Measurements from ENCODE around the gene CPM. TPM values are rescaled to one million over a fixed set of nuclear protein-coding genes. Genes with fewer than 3 reads are reported as not detected.

Gene CPM
- polyA plus RNA-seq, 1 donor (not counting 4 experiments of a cell fraction or from before 2014, with no cell fraction given), result 2.5 TPM

GRCh38 chr12:68967046-68967445 is 34.1 kb upstream of the CPM start:
- Histone ChIP-seq H3K79me2 (ENCODE audit: control insufficient read depth, insufficient read depth, low read length) (no peaks in the 10 kb centered on the region), H3K4me3 (ENCODE audit: control insufficient read depth in 2 of 3, extremely low read depth in 1 of 3, insufficient read depth in 2 of 3, low read depth in 1 of 3, low read length in 3 of 3) (no peak overlapping the region), H3K4me1 (ENCODE audit: control insufficient read depth, extremely low read depth, insufficient read depth, low read length) (peaks cover 9% of the 10 kb centered on the region), H3K27me3 (ENCODE audit: control insufficient read depth, extremely low read depth, insufficient read depth, low read length) (no peaks in the 10 kb centered on the region), H3K36me3 (ENCODE audit: control insufficient read depth in 2 of 2, extremely low read depth in 1 of 2, insufficient read depth in 2 of 2, low read length in 2 of 2) (no peaks in the 10 kb centered on the region), H4K20me1 (ENCODE audit: control insufficient read depth, extremely low read depth, insufficient read depth, low read length) (no peaks in the 10 kb centered on the region), H3K9ac (ENCODE audit: control insufficient read depth, extremely low read depth, insufficient read depth, low read length) (no peak overlapping the region), H2AFZ (ENCODE audit: control insufficient read depth, low read length) (no peak overlapping the region), H3K9me3 (ENCODE audit: control insufficient read depth, low read depth, low read length) (no peaks in the 10 kb centered on the region), H3K9me1 (ENCODE audit: control insufficient read depth, extremely low read depth, insufficient read depth, low read length) (no peaks in the 10 kb centered on the region), H3K4me2 (ENCODE audit: control insufficient read depth, extremely low read depth, insufficient read depth, low read depth, low read length) (no peak overlapping the region), H3K27ac (ENCODE audit: control insufficient read depth, insufficient read depth, low read length) (no peak overlapping the region)
- FAIRE-seq (no peak), DNase-seq (ENCODE audit: low read depth, low spot score) (no peak)
- TF ChIP-seq EZH2 (IDR thresholded peaks at IDR 0.05; ENCODE audit: low read length), result no peak
- TF ChIP-seq, protein P1, sequence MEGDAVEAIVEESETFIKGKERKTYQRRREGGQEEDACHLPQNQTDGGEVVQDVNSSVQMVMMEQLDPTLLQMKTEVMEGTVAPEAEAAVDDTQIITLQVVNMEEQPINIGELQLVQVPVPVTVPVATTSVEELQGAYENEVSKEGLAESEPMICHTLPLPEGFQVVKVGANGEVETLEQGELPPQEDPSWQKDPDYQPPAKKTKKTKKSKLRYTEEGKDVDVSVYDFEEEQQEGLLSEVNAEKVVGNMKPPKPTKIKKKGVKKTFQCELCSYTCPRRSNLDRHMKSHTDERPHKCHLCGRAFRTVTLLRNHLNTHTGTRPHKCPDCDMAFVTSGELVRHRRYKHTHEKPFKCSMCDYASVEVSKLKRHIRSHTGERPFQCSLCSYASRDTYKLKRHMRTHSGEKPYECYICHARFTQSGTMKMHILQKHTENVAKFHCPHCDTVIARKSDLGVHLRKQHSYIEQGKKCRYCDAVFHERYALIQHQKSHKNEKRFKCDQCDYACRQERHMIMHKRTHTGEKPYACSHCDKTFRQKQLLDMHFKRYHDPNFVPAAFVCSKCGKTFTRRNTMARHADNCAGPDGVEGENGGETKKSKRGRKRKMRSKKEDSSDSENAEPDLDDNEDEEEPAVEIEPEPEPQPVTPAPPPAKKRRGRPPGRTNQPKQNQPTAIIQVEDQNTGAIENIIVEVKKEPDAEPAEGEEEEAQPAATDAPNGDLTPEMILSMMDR (optimal IDR thresholded peaks at IDR 0.05 in 1 of 3, IDR thresholded peaks at IDR 0.05 in 1 of 3, conservative IDR thresholded peaks at IDR 0.05 in 1 of 3; ENCODE audit: extremely low read depth in 1 of 3, insufficient read depth in 2 of 3, low read length in 3 of 3), result no peak
- dilution Hi-C loops (cut with MboI; ENCODE audit: extremely low pct_ligation_motif_present, low sequenced_read_pairs), result no loop called here

GRCh38 chr12:68963856-68964745 is 31.1 kb upstream of the CPM start:
- dilution Hi-C loops (cut with MboI; ENCODE audit: extremely low pct_ligation_motif_present, low sequenced_read_pairs), result no loop called here
- Histone ChIP-seq H3K9ac (ENCODE audit: control insufficient read depth, extremely low read depth, insufficient read depth, low read length) (no peak overlapping the region), H3K9me1 (ENCODE audit: control insufficient read depth, extremely low read depth, insufficient read depth, low read length) (no peaks in the 10 kb centered on the region), H3K4me1 (ENCODE audit: control insufficient read depth, extremely low read depth, insufficient read depth, low read length) (no peaks in the 10 kb centered on the region), H3K27ac (ENCODE audit: control insufficient read depth, insufficient read depth, low read length) (no peak overlapping the region), H3K9me3 (ENCODE audit: control insufficient read depth, low read depth, low read length) (no peaks in the 10 kb centered on the region), H3K4me2 (ENCODE audit: control insufficient read depth, extremely low read depth, insufficient read depth, low read depth, low read length) (no peak overlapping the region), H3K79me2 (ENCODE audit: control insufficient read depth, insufficient read depth, low read length) (no peaks in the 10 kb centered on the region), H2AFZ (ENCODE audit: control insufficient read depth, low read length) (no peak overlapping the region), H3K36me3 (ENCODE audit: control insufficient read depth in 2 of 2, extremely low read depth in 1 of 2, insufficient read depth in 2 of 2, low read length in 2 of 2) (no peaks in the 10 kb centered on the region), H4K20me1 (ENCODE audit: control insufficient read depth, extremely low read depth, insufficient read depth, low read length) (no peaks in the 10 kb centered on the region), H3K27me3 (ENCODE audit: control insufficient read depth, extremely low read depth, insufficient read depth, low read length) (no peaks in the 10 kb centered on the region), H3K4me3 (ENCODE audit: control insufficient read depth in 2 of 3, extremely low read depth in 1 of 3, insufficient read depth in 2 of 3, low read depth in 1 of 3, low read length in 3 of 3) (no peak overlapping the region)
- TF ChIP-seq, protein P1 (optimal IDR thresholded peaks at IDR 0.05 in 1 of 3, IDR thresholded peaks at IDR 0.05 in 1 of 3, conservative IDR thresholded peaks at IDR 0.05 in 1 of 3; ENCODE audit: extremely low read depth in 1 of 3, insufficient read depth in 2 of 3, low read length in 3 of 3), result no peak
- TF ChIP-seq EZH2 (IDR thresholded peaks at IDR 0.05; ENCODE audit: low read length), result no peak
- DNase-seq (ENCODE audit: low read depth, low spot score) (no peak), FAIRE-seq (no peak)

All from keratinocyte (primary cell).